Vagina (tissue), 2 donors: ENCODE data around the gene DGCR8.

Experiments used
- CTCF ChIP-seq, 3 experiments: fragments of 450-650 bp in 2 of 3; fragments of 200-600 bp in 1 of 3; sonication (generic) in 1 of 3; IDR thresholded peaks; one replicate each; pipeline ENCODE4 v1.5.1; 2017 to 2019; ENCODE audit warnings: antibody characterized with exemption in 3 of 3, mild to moderate bottlenecking in 2 of 3, moderate library complexity in 2 of 3
- POLR2A ChIP-seq, 2 donors: fragments of 450-650 bp; IDR thresholded peaks; one replicate each; pipeline ENCODE4 v1.6.1; 2017; ENCODE audit warnings: antibody characterized with exemption in 2 of 2, mild to moderate bottlenecking in 2 of 2, moderate library complexity in 2 of 2

GRCh38 chr22:20113551-20114310 lies 33.7 kb downstream of the DGCR8 start:
- TF ChIP-seq CTCF (IDR thresholded peaks at IDR 0.05) (no peak), POLR2A (IDR thresholded peaks at IDR 0.05) (no peak)
